K562 (cell line): ENCODE data around the gene CCNYL1. TPM values are rescaled to one million over a fixed set of nuclear protein-coding genes. Genes with fewer than 3 reads are reported as not detected.

Experiments used
- HNRNPK ChIP-seq: fragments of 200-400 bp; formaldehyde crosslinking; IDR thresholded peaks from one replicate; pipeline ENCODE4 v1.6.1; 2018; ENCODE audit warnings: mild to moderate bottlenecking, low read depth, low read length; ENCODE audit not compliant: poor library complexity, severe bottlenecking
- MITF ChIP-seq: IDR thresholded peaks from 2 replicates; pipeline ENCODE4 v1.6.1; 2014; ENCODE audit warnings: antibody characterized with exemption
- NFIC ChIP-seq: fragments of 450-650 bp; IDR thresholded peaks from 2 replicates; pipeline ENCODE4 v1.6.1; 2017; ENCODE audit warnings: mild to moderate bottlenecking, inconsistent platforms
- SAFB ChIP-seq: fragments of 200-400 bp; formaldehyde crosslinking; IDR thresholded peaks from 2 replicates; pipeline ENCODE4 v1.6.1; 2017; ENCODE audit warnings: low read depth, low read length, borderline replicate concordance
- SMC3 ChIP-seq: conservative IDR thresholded peaks from 2 replicates; pipeline ENCODE4 v1.6.1; 2011; ENCODE audit warnings: low read depth, low read length, improper control_type of control experiment; ENCODE audit not compliant: insufficient read depth
- SRSF9 ChIP-seq: fragments of 200-400 bp; formaldehyde crosslinking; IDR thresholded peaks from 2 replicates; pipeline ENCODE4 v1.6.1; 2017; ENCODE audit warnings: low read depth, low read length, borderline replicate concordance
- STAT5B ChIP-seq: fragments of 250-450 bp; sonication (Bioruptor Pico); IDR thresholded peaks from 2 replicates; pipeline ENCODE4 v1.8.0; 2021; ENCODE audit warnings: mild to moderate bottlenecking, inconsistent platforms
- TFAP4 ChIP-seq: sonication (generic); formaldehyde crosslinking; IDR thresholded peaks from 2 replicates; pipeline ENCODE4 v1.8.0; 2022; ENCODE audit warnings: missing genetic modification reagents, mild to moderate bottlenecking, moderate library complexity, borderline replicate concordance
- ZNF274 ChIP-seq: IDR thresholded peaks from 2 replicates; pipeline ENCODE4 v1.6.1; 2011; ENCODE audit warnings: low read depth, mild to moderate bottlenecking, low read length, moderate library complexity, borderline replicate concordance
- ZNF318 ChIP-seq, 2 experiments: fragments of 450-650 bp; IDR thresholded peaks; 2 replicates each; pipeline ENCODE4 v1.6.1; 2016; ENCODE audit warnings: mild to moderate bottlenecking in 2 of 2, borderline replicate concordance in 1 of 2, low read depth in 1 of 2, moderate library complexity in 1 of 2
- polyA plus RNA-seq, 8 experiments: library from polyadenylated mRNA; depleted of rRNA in 4 of 8; stranded (reverse) in 5 of 8; unstranded in 3 of 8; fragments of >200 nt; fragmentation: Nextera tagmentation in 2 of 8; fragmentation: Illumina TruSeq in 1 of 8; extraction: Ambion mirVana in 2 of 8; extraction: Trizol in 1 of 8; gene quantifications; 2 replicates each; pipeline versions ENCODE4 v1.2.1 to v1.2.3, GENCODE V29; 2011 to 2014; ENCODE audit warnings: inconsistent platforms in 1 of 8, missing spikeins in 1 of 8
- total RNA-seq, 7 experiments: library from RNA; depleted of rRNA in 6 of 7; stranded (reverse); fragments of >200 nt in 6 of 7; fragmentation: Illumina TruSeq in 2 of 7; extraction: Trizol in 2 of 7; gene quantifications; 2 replicates each; pipeline versions ENCODE4 v1.2.1 to v1.2.3, GENCODE V29; 2011 to 2021; ENCODE audit warnings: low replicate concordance in 1 of 7

CCNYL1 gene
- total and polyA plus RNA-seq, 9 of the 15 experiments (the other 6 are each of a cell fraction or from before 2014, with no cell fraction given) = 1.9 to 7.5 (median 4.7) TPM

- no peak for TF ChIP-seq ZNF318 (IDR thresholded peaks at IDR 0.05; ENCODE audit: borderline replicate concordance in 1 of 2, low read depth in 1 of 2)
- no peak for TF ChIP-seq SMC3
- no peak for TF ChIP-seq STAT5B (CRISPR knock-in tag)
- TF ChIP-seq ZNF274 = no peak
- no peak for TF ChIP-seq HNRNPK
- no peak for TF ChIP-seq MITF
- no peak for TF ChIP-seq SRSF9
- TF ChIP-seq NFIC = no peak
- TF ChIP-seq TFAP4 (CRISPR knock-in tag) = no peak
- TF ChIP-seq SAFB = no peak
Measured at GRCh38 chr2:207718521-207718920, 7.1 kb downstream of the CCNYL1 start (continued).
